GM12878 (cell line): ENCODE results near the gene HAO1. TPM values are rescaled to one million over a fixed set of nuclear protein-coding genes. Genes with fewer than 3 reads are reported as not detected.
A peak's percentile ranks its signal among the peaks of the same experiment; 100 is the strongest.

Experiments
- ATAC-seq: fragments of 200-7000 bp; cut with Tn5 transposase; 3 replicates; pipeline ENCODE4 v1.9.1; 2020; ENCODE audit warnings: mild to moderate bottlenecking, moderate library complexity
- BruUV-seq: library from RNA; stranded (reverse); fragments of 400-500 nt; replicated peaks from 2 replicates; lab custom pipeline; 2021; lab: Mats Ljungman, UMichigan
- CTCF ChIA-PET: fragments of 300-600 bp; sonication (Branson Sonifier 250); formaldehyde crosslinking; extraction: SDS; loops from one replicate; lab custom pipeline; 2021; ENCODE audit warnings: inconsistent platforms; lab: Yijun Ruan, JAX
- POLR2A ChIA-PET: fragments of 350-600 bp; formaldehyde crosslinking; extraction: SDS; loops from one replicate; lab custom pipeline; 2021; ENCODE audit warnings: inconsistent platforms; lab: Charles Lee
- RAD21 ChIA-PET: fragments of 300-600 bp; sonication (Branson Sonifier 250); formaldehyde crosslinking; loops from one replicate; lab custom pipeline; 2023; ENCODE audit warnings: antibody characterized with exemption; ENCODE audit not compliant: unreplicated experiment; lab: Charles Lee
- SMC1A ChIA-PET: fragments of 300-600 bp; sonication (Branson Sonifier 250); formaldehyde crosslinking; loops from one replicate; lab custom pipeline; 2023; ENCODE audit not compliant: unreplicated experiment, uncharacterized antibody; lab: Charles Lee
- DNase-seq: peaks from one replicate; pipeline ENCODE4 v3.0.0-alpha.2; 2011; ENCODE audit warnings: low read depth, low spot score
- FAIRE-seq: peaks from 3 replicates; lab custom pipeline; 2011; peaks lifted over from hg19 to GRCh38; lab: Jason Lieb, UNC
- H2AFZ ChIP-seq: 2 replicates; pipeline ENCODE4 v1.6.0; 2011; ENCODE audit warnings: low read depth, low read length, control low read depth; ENCODE audit not compliant: control insufficient read depth
- H3K27ac ChIP-seq: 2 replicates; pipeline ENCODE4 v1.5.1; 2011; ENCODE audit warnings: control low read depth; ENCODE audit not compliant: control insufficient read depth, insufficient read depth
- H3K27me3 ChIP-seq, 2 experiments: replicated peaks in 1 of 2; 2 replicates each; pipeline versions ENCODE4 v1.6.0 to v1.6.1; 2011; ENCODE audit warnings: low read length in 1 of 2; ENCODE audit not compliant: control insufficient read depth in 2 of 2, insufficient read depth in 2 of 2
- H3K36me3 ChIP-seq, 2 experiments: 2 replicates each; pipeline ENCODE4 v1.5.1; 2011; ENCODE audit warnings: low read length in 1 of 2; ENCODE audit not compliant: control insufficient read depth in 2 of 2, insufficient read depth in 2 of 2
- H3K4me1 ChIP-seq: 2 replicates; pipeline ENCODE4 v1.6.1; 2011; ENCODE audit warnings: mild to moderate bottlenecking, low read length, moderate library complexity, mixed read lengths; ENCODE audit not compliant: control insufficient read depth, insufficient read depth
- H3K4me2 ChIP-seq: 2 replicates; pipeline ENCODE4 v1.6.0; 2011; ENCODE audit warnings: control low read depth; ENCODE audit not compliant: control insufficient read depth, insufficient read depth
- H3K4me3 ChIP-seq: fragments of 200-600 bp; sonication (generic); 2 replicates; pipeline ENCODE4 v1.5.1; 2016
- H3K79me2 ChIP-seq: 2 replicates; pipeline ENCODE4 v1.6.0; 2011; ENCODE audit warnings: low read length; ENCODE audit not compliant: control insufficient read depth, insufficient read depth
- H3K9ac ChIP-seq: 2 replicates; pipeline ENCODE4 v1.8.0; 2011; ENCODE audit warnings: low read length, control low read depth, mixed read lengths; ENCODE audit not compliant: control insufficient read depth, insufficient read depth
- H3K9me3 ChIP-seq: replicated peaks from 3 replicates; pipeline ENCODE4 v1.5.1; 2011; ENCODE audit warnings: mild to moderate bottlenecking, low read length; ENCODE audit not compliant: control insufficient read depth, insufficient read depth
- H4K20me1 ChIP-seq: 2 replicates; pipeline ENCODE4 v1.6.0; 2011; ENCODE audit not compliant: control insufficient read depth, insufficient read depth
- ATF7 ChIP-seq: fragments of 450-650 bp; IDR thresholded peaks from 2 replicates; pipeline ENCODE4 v1.6.1; 2016; ENCODE audit warnings: low read depth, mild to moderate bottlenecking
- HDAC2 ChIP-seq: fragments of 200-600 bp; sonication (generic); IDR thresholded peaks from 2 replicates; pipeline ENCODE4 v1.6.1; 2017
- JUNB ChIP-seq: IDR thresholded peaks from 2 replicates; pipeline ENCODE4 v1.6.1; 2016; ENCODE audit warnings: antibody characterized with exemption, mild to moderate bottlenecking
- MYC ChIP-seq: IDR thresholded peaks from 2 replicates; pipeline ENCODE4 v1.6.1; 2011; ENCODE audit warnings: mild to moderate bottlenecking, low read length, moderate library complexity, inconsistent platforms; ENCODE audit not compliant: insufficient read depth, insufficient replicate concordance, insufficient read length, severe bottlenecking
- NBN ChIP-seq: fragments of 450-650 bp; IDR thresholded peaks from 2 replicates; pipeline ENCODE4 v1.6.1; 2016
- NFXL1 ChIP-seq: fragments of 450-650 bp; IDR thresholded peaks from 2 replicates; pipeline ENCODE4 v1.6.1; 2017; ENCODE audit warnings: antibody characterized with exemption, mild to moderate bottlenecking, borderline replicate concordance
- RAD21 ChIP-seq: IDR thresholded peaks from 2 replicates; pipeline ENCODE4 v1.6.1; 2011; ENCODE audit warnings: mild to moderate bottlenecking, low read depth, low read length, moderate library complexity; ENCODE audit not compliant: insufficient read depth
- SMC3 ChIP-seq: IDR thresholded peaks from 2 replicates; pipeline ENCODE4 v1.6.1; 2011; ENCODE audit warnings: low read length, improper control_type of control experiment, borderline replicate concordance
- TCF7 ChIP-seq: IDR thresholded peaks from 2 replicates; pipeline ENCODE4 v1.6.1; 2014; ENCODE audit warnings: antibody characterized with exemption, borderline replicate concordance
- WGBS: methylation state at CpG from one replicate; pipeline ENCODE4 v1.1.6; 2016; ENCODE audit warnings: low lambda C conversion rate; ENCODE audit not compliant: insufficient replicate concordance, insufficient coverage; ENCODE audit errors: missing lambda C conversion rate; 5-methylcytosine and 5-hydroxymethylcytosine counted together
- in situ Hi-C: fragments of 300-500 bp; cut with MboI; formaldehyde crosslinking; loops from 9 replicates; pipeline ENCODE4 v1.14.3; 2018; ENCODE audit warnings: mixed read lengths
- intact Hi-C: fragments of 100-400 bp; cut with micrococcal nuclease; formaldehyde crosslinking; loops from one replicate; pipeline ENCODE4 v1.14.2; 2022; ENCODE audit not compliant: unreplicated experiment
- polyA plus RNA-seq, 11 experiments: library from polyadenylated mRNA; depleted of rRNA in 4 of 11; unstranded in 6 of 11; stranded (reverse) in 5 of 11; fragments of >200 nt; fragmentation: Nextera tagmentation in 4 of 11; fragmentation: Illumina TruSeq in 1 of 11; extraction: Ambion mirVana in 4 of 11; extraction: Trizol in 1 of 11; gene quantifications; 1 replicate in 1 of 11; 2 replicates in 10 of 11; pipeline versions ENCODE4 v1.2.1 to v1.2.3, GENCODE V29; 2011 to 2016; ENCODE audit warnings: inconsistent platforms in 2 of 11, missing spikeins in 2 of 11, low read depth in 1 of 11
- total RNA-seq, 4 experiments: library from RNA; depleted of rRNA in 3 of 4; stranded (reverse); fragments of >200 nt in 3 of 4; fragmentation: Illumina TruSeq in 1 of 4; extraction: Trizol in 1 of 4; gene quantifications; 2 replicates each; pipeline versions ENCODE4 v1.2.1 to v1.2.3, GENCODE V29; 2013 to 2021
- TF ChIP-seq, protein P1 (sequence below): fragments of 450-650 bp; formaldehyde crosslinking; IDR thresholded peaks from 2 replicates; pipeline ENCODE4 v1.4.0; 2020; ENCODE audit warnings: mild to moderate bottlenecking, moderate library complexity
- TF ChIP-seq, protein P2 (sequence below): IDR thresholded peaks from 2 replicates; pipeline ENCODE4 v1.6.1; 2012; ENCODE audit warnings: low read length, inconsistent platforms

The HAO1 gene
- total and polyA plus RNA-seq, 10 of the 15 experiments (the other 5 are each of a cell fraction or from before 2014, with no cell fraction given): 0.03 to 0.29 (median 0.05) TPM; not detected in 7

DNA sequence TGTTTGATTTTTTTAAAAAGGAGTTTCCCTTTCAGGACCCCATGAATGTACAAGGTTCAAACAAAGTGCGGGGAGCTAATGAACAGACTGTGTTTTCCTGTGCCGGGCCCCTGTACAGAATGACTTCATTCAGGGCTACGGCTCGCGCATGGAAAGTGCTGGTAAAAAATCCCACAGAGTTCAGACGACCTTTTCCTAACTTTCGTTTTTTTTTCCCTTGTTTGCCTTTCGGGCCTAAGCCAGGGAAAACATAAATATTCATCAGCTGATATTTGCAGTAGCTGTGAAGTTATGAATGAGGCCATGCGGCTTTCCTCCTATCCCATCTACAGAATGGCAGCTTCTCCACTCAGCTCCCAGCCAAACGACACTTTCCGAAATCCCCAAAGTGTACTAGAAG is 74.0 kb downstream of the HAO1 start:
- Histone ChIP-seq H3K36me3 (no peaks in the 10 kb centered on the region), H3K4me2 (no peak overlapping the region), H4K20me1 (no peaks in the 10 kb centered on the region), H2AFZ (no peak overlapping the region), H3K79me2 (no peaks in the 10 kb centered on the region), H3K9me3 (no peaks in the 10 kb centered on the region), H3K27me3 (no peaks in the 10 kb centered on the region), H3K4me1 (no peaks in the 10 kb centered on the region), H3K27ac (no peak overlapping the region), H3K4me3 (no peak overlapping the region), H3K9ac (no peak overlapping the region)
- in situ Hi-C loops (loop anchor here (25.0 kb wide), 1 partner anchor 1104 kb away; the partner anchor contains the start of gene BMP2), intact Hi-C loops (no loop called here)
- POLR2A ChIA-PET: interaction anchor here (0.6 kb wide), 1 partner anchor 1469 kb away, joined by 3 read pairs; no protein-coding TSS in a partner anchor
- no peak for DNase-seq
- TF ChIP-seq NFXL1 (no peak), TCF7 (0 out of 2 replicates have a peak, but pooled peaks have one; percentile 8)
- SMC1A ChIA-PET: no interaction called here
- FAIRE-seq: no peak
- CTCF ChIA-PET: no interaction called here
- BruUV-seq: no TSS peak
- RAD21 ChIA-PET: no interaction called here
- no peak for ATAC-seq
- WGBS: 41% methylated on average over 11 of the region's 11 CpGs

DNA sequence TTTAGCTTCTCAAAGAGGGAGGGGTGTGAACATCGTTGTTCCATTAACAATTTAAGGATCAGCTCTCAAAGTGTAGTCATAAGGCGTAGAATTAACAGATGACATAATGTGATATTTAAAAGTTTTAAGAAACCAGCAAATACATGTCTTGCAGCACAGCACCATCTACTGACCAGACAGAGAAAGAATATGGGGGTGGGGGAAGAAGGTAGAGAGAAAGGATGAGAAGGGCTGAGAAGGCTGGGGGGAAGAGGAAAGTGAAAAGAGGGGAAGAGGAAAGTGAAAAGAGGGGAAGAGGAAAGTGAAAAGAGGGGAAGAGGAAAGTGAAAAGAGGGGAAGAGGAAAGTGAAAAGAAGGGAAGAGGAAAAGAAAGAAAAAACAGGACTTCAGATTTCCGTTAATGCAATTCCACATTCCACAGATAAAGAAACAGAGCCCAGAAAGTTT is 80.9 kb downstream of the HAO1 start:
- ATAC-seq (peak; percentile 68), DNase-seq (peak; percentile 8), FAIRE-seq (no peak)
- Histone ChIP-seq H3K4me1 (no peaks in the 10 kb centered on the region), H2AFZ (no peak overlapping the region), H4K20me1 (no peaks in the 10 kb centered on the region), H3K9me3 (no peaks in the 10 kb centered on the region), H3K27me3 (no peaks in the 10 kb centered on the region), H3K36me3 (no peaks in the 10 kb centered on the region), H3K79me2 (no peaks in the 10 kb centered on the region), H3K27ac (no peak overlapping the region), H3K4me3 (no peak overlapping the region), H3K9ac (no peak overlapping the region), H3K4me2 (no peak overlapping the region)
- BruUV-seq: no TSS peak
- intact Hi-C loops: loop anchor here (1.0 to 5.0 kb wide), 4 partner anchors 574 to 1277 kb away; partner anchors contain the start of gene BMP2
- in situ Hi-C loops: loop anchor here (10.0 to 25.0 kb wide), 2 partner anchors 1035 to 1097 kb away; partner anchors contain the start of gene BMP2
- CTCF ChIA-PET: interaction anchor here (0.6 to 2.0 kb wide), 8 partner anchors 10 to 1094 kb away, joined by 3 to 8 read pairs (median 3); no protein-coding TSS in a partner anchor
- POLR2A ChIA-PET: no interaction called here
- WGBS: 18% methylated on average over 3 of the region's 3 CpGs
- SMC1A ChIA-PET: interaction anchor here (0.7 to 1.4 kb wide), 4 partner anchors 10 to 1093 kb away, joined by 3 to 6 read pairs (median 4); no protein-coding TSS in a partner anchor
- RAD21 ChIA-PET: interaction anchor here (0.9 to 1.4 kb wide), 3 partner anchors 49 to 1276 kb away, joined by 3 to 4 read pairs (median 3); no protein-coding TSS in a partner anchor
- TF ChIP-seq RAD21 (peak; percentile 93), HDAC2 (no peak), ATF7 (peak; percentile 91), MYC (no peak), NBN (0 out of 2 replicates have a peak, but pooled peaks have one; percentile 24), JUNB (0 out of 2 replicates have a peak, but pooled peaks have one; percentile 23), SMC3 (peak; percentile 44; the same call in 1 of the 2 replicates)
- TF ChIP-seq, protein P1, sequence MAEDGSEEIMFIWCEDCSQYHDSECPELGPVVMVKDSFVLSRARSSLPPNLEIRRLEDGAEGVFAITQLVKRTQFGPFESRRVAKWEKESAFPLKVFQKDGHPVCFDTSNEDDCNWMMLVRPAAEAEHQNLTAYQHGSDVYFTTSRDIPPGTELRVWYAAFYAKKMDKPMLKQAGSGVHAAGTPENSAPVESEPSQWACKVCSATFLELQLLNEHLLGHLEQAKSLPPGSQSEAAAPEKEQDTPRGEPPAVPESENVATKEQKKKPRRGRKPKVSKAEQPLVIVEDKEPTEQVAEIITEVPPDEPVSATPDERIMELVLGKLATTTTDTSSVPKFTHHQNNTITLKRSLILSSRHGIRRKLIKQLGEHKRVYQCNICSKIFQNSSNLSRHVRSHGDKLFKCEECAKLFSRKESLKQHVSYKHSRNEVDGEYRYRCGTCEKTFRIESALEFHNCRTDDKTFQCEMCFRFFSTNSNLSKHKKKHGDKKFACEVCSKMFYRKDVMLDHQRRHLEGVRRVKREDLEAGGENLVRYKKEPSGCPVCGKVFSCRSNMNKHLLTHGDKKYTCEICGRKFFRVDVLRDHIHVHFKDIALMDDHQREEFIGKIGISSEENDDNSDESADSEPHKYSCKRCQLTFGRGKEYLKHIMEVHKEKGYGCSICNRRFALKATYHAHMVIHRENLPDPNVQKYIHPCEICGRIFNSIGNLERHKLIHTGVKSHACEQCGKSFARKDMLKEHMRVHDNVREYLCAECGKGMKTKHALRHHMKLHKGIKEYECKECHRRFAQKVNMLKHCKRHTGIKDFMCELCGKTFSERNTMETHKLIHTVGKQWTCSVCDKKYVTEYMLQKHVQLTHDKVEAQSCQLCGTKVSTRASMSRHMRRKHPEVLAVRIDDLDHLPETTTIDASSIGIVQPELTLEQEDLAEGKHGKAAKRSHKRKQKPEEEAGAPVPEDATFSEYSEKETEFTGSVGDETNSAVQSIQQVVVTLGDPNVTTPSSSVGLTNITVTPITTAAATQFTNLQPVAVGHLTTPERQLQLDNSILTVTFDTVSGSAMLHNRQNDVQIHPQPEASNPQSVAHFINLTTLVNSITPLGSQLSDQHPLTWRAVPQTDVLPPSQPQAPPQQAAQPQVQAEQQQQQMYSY (CRISPR knock-in tag): no peak
- TF ChIP-seq, protein P2, sequence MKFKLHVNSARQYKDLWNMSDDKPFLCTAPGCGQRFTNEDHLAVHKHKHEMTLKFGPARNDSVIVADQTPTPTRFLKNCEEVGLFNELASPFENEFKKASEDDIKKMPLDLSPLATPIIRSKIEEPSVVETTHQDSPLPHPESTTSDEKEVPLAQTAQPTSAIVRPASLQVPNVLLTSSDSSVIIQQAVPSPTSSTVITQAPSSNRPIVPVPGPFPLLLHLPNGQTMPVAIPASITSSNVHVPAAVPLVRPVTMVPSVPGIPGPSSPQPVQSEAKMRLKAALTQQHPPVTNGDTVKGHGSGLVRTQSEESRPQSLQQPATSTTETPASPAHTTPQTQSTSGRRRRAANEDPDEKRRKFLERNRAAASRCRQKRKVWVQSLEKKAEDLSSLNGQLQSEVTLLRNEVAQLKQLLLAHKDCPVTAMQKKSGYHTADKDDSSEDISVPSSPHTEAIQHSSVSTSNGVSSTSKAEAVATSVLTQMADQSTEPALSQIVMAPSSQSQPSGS: 0 out of 2 replicates have a peak, but pooled peaks have one; percentile 38
